Embryonic facial prominence (tissue), 1 donor: ENCODE results near the gene CDYL2.
"Not testable (repeated sequence)": the region's sequence is repeated elsewhere in the genome, so short reads cannot be mapped to it uniquely, and the experiment has no call there.

Experiments
- DNase-seq: peaks from one replicate; pipeline ENCODE4 v3.0.0-alpha.2; 2016; ENCODE audit errors: extremely low spot score

CDYL2 gene

GRCh38 chr16:80671281-80671849, 133.0 kb downstream of the CDYL2 start:
- no peak for DNase-seq

GRCh38 chr16:80670170-80670865, 134.1 kb downstream of the CDYL2 start:
- no peak for DNase-seq

DNA sequence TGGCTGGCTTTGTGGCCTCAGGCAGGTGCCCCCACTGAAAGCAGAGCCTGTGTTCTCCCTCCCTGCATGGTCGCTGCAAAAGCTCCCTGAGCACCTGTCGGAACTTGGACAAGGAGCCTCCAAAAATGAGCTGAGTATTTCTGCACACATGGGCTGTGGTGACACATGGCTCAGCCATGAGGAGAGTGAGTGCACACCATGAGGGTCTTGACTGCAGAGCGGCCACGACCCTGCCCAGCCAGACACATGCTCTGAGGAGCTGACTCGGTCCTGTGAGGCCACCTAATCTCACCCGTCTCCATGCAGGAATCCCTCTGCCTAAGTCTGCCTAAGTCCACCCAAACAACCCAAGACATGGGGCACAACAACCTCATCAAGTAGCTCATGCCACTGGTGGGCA, 134.7 kb downstream of the CDYL2 start:
- DNase-seq = no peak

GRCh38 chr16:80667925-80668324, 136.5 kb downstream of the CDYL2 start:
- DNase-seq = no peak

GRCh38 chr16:80667251-80667560, 137.2 kb downstream of the CDYL2 start:
- DNase-seq = no peak

DNA sequence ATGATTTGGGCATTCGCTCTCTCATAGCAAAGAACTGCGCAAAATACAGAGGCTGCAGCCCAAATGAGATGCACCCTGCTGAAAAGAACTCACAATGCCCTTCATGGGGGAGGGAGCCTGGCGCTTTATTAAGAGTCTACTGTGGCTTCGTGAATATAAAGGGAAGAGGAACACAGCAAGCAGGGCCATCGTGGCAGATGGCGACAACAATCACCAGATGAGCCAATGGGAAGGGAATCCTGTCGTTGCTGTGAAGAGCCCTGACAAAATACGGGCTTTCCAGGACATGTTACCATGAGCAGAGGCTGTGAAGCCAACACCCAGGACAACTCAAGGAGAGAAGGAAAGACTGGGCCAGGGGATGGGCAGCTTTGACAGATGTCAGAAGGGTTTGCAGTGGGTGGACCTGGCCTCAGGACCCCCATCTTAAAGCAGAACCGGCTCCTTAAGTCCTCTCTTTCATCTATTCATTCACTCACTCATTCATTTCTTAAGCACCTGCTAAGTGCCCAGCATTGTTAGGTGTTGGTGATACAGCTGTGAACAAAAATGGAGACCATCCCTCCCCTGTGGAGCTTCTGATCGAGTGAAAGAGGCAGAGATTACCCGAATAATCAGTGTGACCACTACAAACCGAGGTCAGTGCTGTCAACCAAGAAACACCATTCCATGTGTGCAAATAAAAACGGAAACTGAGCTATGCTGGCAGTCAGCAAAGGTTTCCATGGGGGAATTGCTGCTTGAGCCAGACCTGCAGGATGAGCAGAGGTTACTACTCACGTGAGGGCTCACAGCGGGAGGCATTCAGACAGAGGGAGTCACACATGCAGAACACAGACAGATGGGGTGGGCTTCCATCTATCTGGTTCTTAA, 137.8 kb downstream of the CDYL2 start:
- no peak for DNase-seq

DNA sequence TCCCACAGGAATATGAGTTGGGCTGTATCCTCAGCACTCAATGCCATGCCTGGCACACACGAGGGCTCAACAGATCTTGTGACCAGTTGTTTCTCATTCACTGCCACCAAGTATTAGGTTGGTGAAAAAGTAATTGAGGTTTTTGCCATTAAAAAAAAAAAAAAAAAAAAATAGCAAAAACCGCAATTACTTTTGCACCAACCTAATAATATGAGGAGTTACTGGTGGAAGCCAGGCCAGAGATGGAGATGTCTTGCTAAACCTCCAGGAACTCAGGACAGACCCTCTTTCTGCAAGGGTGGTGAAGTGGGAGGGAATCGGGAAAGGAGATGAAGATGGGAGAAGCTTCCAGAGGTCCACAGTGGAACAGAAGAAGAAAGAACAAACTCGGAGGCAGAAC, 139.0 kb downstream of the CDYL2 start:
- no peak for DNase-seq

GRCh38 chr16:80664786-80665185, 139.6 kb downstream of the CDYL2 start:
- DNase-seq = no peak

DNA sequence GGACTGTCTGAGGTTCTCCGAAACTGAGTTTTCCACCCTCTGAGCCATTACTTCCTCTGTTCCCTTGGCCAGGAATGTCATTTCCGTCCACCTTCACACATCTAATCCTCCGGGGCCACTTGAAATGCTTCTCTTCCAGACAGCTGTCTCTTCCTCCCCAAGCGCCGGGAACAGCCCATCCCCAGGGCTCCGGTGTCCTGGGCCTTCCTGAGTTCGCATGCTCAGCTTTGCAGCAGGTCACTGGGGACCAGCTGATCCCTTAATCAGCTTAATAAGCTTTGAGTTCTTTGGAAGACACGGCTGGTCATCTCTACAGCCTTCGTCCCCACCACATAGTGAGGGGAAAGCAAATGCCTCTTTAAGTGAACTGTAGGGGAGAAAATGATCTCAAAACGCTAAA, 140.2 kb downstream of the CDYL2 start:
- no peak for DNase-seq

GRCh38 chr16:80663078-80663477, 141.3 kb downstream of the CDYL2 start:
- no peak for DNase-seq

DNA sequence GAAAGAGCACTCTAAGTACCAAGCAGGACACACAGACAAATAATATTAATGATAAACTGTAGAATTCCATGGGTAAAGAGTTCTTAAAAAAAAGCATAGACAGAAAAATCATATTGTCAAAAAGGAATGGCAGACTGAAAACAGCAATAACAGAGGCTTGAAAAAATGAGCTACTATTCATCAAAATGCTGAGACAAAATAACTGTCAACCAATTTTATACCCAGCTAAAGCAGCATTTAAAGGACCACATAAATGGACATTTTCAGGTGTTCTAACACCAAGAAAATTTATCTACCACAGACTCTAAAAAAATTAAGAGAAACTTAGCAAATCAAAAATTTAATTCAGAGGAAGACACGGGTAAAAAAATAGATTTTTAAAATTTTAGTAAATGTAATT, 144.5 kb downstream of the CDYL2 start:
- no peak for DNase-seq

- DNase-seq = no peak
Measured at GRCh38 chr16:80656711-80657150, 147.7 kb downstream of the CDYL2 start.

DNA sequence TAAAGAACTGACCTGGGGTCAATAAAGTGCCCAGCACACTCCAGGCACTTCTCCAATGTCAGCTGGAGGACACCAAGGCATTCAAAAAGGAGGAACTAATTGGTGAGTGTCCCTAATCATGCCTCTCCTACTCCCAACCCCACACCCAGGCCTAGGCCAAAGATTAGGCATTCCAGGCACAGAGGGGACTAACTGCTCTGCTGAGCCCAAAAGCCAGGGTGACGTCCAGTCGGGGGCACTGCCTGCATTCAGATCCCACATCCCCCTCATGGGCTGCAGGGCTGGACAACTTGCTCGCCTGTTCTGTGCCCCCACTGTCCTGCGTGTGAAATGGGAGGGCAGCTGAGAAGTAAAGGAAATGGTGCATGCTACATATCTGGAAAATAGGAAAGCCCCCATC, 148.2 kb downstream of the CDYL2 start:
- DNase-seq = no peak

- DNase-seq = no peak
Measured at GRCh38 chr16:80655751-80656150, 148.6 kb downstream of the CDYL2 start.

- no peak for DNase-seq
Measured at GRCh38 chr16:80654094-80654862, 150.1 kb downstream of the CDYL2 start.

GRCh38 chr16:80652441-80652840, 152.0 kb downstream of the CDYL2 start:
- no peak for DNase-seq

- DNase-seq = not testable (repeated sequence)
Measured at GRCh38 chr16:80650281-80650680, 154.1 kb downstream of the CDYL2 start.

GRCh38 chr16:80640316-80640715, 164.1 kb downstream of the CDYL2 start:
- DNase-seq = no peak

GRCh38 chr16:80639636-80640035, 164.8 kb downstream of the CDYL2 start:
- no peak for DNase-seq

DNA sequence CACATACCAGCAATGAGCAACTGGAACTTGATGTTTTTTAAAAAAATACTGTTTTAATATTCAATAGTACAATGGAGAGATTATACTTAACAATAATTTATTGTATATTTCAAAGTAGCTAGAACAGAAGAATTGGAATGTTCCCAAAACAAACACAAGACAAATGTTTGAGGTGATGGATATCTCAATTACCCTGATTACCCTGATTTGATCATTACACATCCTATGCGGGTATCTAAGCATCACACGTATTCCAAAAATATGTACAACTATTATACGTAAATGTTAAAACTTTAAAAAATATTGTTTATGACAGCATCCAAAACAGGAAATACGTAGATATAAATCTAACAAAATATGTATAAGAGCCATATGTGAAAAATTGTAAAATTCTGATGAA, 166.8 kb downstream of the CDYL2 start:
- no peak for DNase-seq

GRCh38 chr16:80631581-80631980, 172.8 kb downstream of the CDYL2 start:
- DNase-seq = no peak

GRCh38 chr16:80628254-80628653, 176.1 kb downstream of the CDYL2 start:
- DNase-seq = no peak
